IPS-15b (cell line): ENCODE measurements around the gene NELL2.
"Not testable (repeated sequence)": the region's sequence is repeated elsewhere in the genome, so short reads cannot be mapped to it uniquely, and the experiment has no call there.

Experiments
- H3K27me3 ChIP-seq: one replicate; pipeline ENCODE4 v1.6.1; 2013; ENCODE audit warnings: low read length; ENCODE audit not compliant: control insufficient read depth, insufficient read depth
- H3K36me3 ChIP-seq: one replicate; pipeline ENCODE4 v1.6.1; 2013; ENCODE audit warnings: low read length; ENCODE audit not compliant: control insufficient read depth, insufficient read depth
- H3K4me1 ChIP-seq: one replicate; pipeline ENCODE4 v1.6.1; 2013; ENCODE audit warnings: mild to moderate bottlenecking, low read length; ENCODE audit not compliant: control insufficient read depth, insufficient read depth
- H3K4me3 ChIP-seq: one replicate; pipeline ENCODE4 v1.5.1; 2013; ENCODE audit warnings: low read depth, low read length
- H3K9ac ChIP-seq: one replicate; pipeline ENCODE4 v1.6.1; 2013; ENCODE audit warnings: low read depth, mild to moderate bottlenecking, low read length
- H3K9me3 ChIP-seq: one replicate; pipeline ENCODE4 v1.6.1; 2013; ENCODE audit warnings: mild to moderate bottlenecking, low read length; ENCODE audit not compliant: control insufficient read depth, insufficient read depth

The NELL2 gene

DNA sequence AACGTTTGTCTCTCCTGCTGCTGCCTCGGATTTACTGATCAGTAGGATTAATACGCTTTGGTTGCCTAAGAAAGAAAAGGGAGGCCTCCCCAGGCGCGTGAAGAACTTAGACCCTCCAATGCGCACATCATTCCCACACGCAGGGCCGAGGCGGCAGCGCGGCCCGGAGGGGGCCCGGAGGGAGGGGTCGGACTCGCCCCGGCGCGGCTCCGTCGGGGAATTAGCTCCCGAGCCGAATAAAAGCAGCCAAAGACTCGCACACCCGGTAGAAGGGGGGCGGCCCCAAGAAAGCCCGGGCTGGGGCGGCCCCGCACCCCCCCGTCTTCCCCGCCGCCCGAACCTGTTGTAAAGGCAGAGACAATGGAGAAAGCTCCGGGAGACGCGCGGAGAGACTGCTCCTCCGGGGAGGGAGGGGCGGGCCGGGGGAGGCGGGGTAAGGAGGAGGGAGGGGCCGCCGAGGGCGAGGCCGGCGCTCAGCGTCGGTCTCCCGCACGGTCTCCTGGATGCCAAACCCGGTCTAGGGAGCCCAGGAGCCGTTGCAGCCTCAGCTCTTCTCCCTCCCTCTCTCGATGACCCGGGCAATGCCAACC lies at the start of gene NELL2:
Gene NELL2 (minus strand): TSS at position 362 of the 590 bp plus-strand sequence. CDS start 446 bp downstream, outside the sequence.
- H3K9ac ChIP-seq: peak within 1 kb of the TSS; percentile 8
- peak within 1 kb of the TSS; percentile 85 for H3K4me3 ChIP-seq
- no peaks in the 10 kb centered on the region for H3K9me3 ChIP-seq
- peaks cover 16% of the 10 kb centered on the region for H3K27me3 ChIP-seq
- no peaks in the 10 kb centered on the region for H3K4me1 ChIP-seq
- H3K36me3 ChIP-seq: no peaks in the 10 kb centered on the region

GRCh38 chr12:44921736-44922135 lies 45.6 kb upstream of the NELL2 start:
- peaks cover 2% of the 10 kb centered on the region for H3K4me1 ChIP-seq
- no peaks in the 10 kb centered on the region for H3K36me3 ChIP-seq
- H3K9ac ChIP-seq: no peak overlapping the region
- H3K4me3 ChIP-seq: no peak overlapping the region
- H3K9me3 ChIP-seq: no peaks in the 10 kb centered on the region
- H3K27me3 ChIP-seq: no peaks in the 10 kb centered on the region

- Histone ChIP-seq H3K4me1 (peaks cover 2% of the 10 kb centered on the region), H3K9ac (no peak overlapping the region), H3K36me3 (no peaks in the 10 kb centered on the region), H3K9me3 (no peaks in the 10 kb centered on the region), H3K4me3 (no peak overlapping the region), H3K27me3 (no peaks in the 10 kb centered on the region)
These were observed 41.0 kb upstream of the NELL2 start for GRCh38 chr12:44917141-44917540.

GRCh38 chr12:44915958-44916357 lies 39.8 kb upstream of the NELL2 start:
- H3K9me3 ChIP-seq: no peaks in the 10 kb centered on the region
- no peaks in the 10 kb centered on the region for H3K36me3 ChIP-seq
- peaks cover 2% of the 10 kb centered on the region for H3K4me1 ChIP-seq
- H3K4me3 ChIP-seq: no peak overlapping the region
- H3K27me3 ChIP-seq: no peaks in the 10 kb centered on the region
- no peak overlapping the region for H3K9ac ChIP-seq

DNA sequence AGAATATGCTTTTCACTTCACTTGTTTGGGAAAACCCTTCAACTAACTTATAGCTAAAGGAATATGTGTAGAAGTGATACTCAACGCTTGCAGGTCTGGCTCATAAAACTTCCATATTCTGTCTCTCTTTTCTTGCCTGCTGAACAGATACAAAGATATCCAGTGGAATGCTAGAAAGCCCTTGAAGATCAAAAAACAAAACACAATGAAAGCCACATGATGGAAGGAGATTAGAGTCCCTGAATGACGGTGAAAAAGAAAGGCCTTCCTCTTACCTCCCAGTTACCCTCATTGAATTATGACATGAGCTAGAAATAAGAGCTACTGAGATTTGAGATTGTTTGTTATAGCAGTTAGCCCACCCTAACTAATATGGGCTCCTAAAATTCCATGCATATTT lies 28.2 kb upstream of the NELL2 start:
- Histone ChIP-seq H3K36me3 (no peaks in the 10 kb centered on the region), H3K4me1 (no peaks in the 10 kb centered on the region), H3K4me3 (no peak overlapping the region), H3K9me3 (no peaks in the 10 kb centered on the region), H3K9ac (no peak overlapping the region), H3K27me3 (no peaks in the 10 kb centered on the region)

GRCh38 chr12:44898108-44898507 lies 22.0 kb upstream of the NELL2 start:
- H3K27me3 ChIP-seq, H3K36me3 ChIP-seq, H3K4me3 ChIP-seq, H3K4me1 ChIP-seq, H3K9me3 ChIP-seq, H3K9ac ChIP-seq: not testable (repeated sequence)

DNA sequence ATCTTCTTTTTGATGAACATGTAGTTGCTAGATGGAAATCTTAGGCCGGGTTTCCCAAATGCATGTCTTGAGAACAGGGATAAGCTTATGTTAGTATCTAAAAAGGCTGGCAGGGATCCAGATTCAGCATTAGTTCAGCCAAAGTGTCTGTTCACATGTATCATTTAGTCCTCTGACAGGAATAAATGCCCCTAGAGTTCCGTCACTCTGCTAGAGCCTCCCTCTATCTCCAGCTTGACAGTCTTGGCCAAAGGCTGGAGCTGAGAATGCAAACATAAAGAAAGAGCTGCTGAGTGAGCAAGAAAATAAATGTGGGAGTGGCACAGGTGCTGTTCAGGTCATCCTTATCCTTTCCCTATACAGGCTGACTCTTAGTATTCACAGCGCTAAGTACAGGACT lies 13.8 kb upstream of the NELL2 start:
- no peaks in the 10 kb centered on the region for H3K9me3 ChIP-seq
- no peak overlapping the region for H3K9ac ChIP-seq
- no peak overlapping the region for H3K4me3 ChIP-seq
- H3K27me3 ChIP-seq: no peaks in the 10 kb centered on the region
- no peaks in the 10 kb centered on the region for H3K36me3 ChIP-seq
- no peaks in the 10 kb centered on the region for H3K4me1 ChIP-seq

GRCh38 chr12:44889162-44889561 lies 13.0 kb upstream of the NELL2 start:
- Histone ChIP-seq H3K36me3 (no peaks in the 10 kb centered on the region), H3K4me1 (no peaks in the 10 kb centered on the region), H3K27me3 (no peaks in the 10 kb centered on the region), H3K4me3 (no peak overlapping the region), H3K9ac (no peak overlapping the region), H3K9me3 (no peaks in the 10 kb centered on the region)

GRCh38 chr12:44885902-44886301 lies 9.8 kb upstream of the NELL2 start:
- Histone ChIP-seq H3K9me3 (no peaks in the 10 kb centered on the region), H3K9ac (no peak overlapping the region), H3K4me1 (no peaks in the 10 kb centered on the region), H3K36me3 (no peaks in the 10 kb centered on the region), H3K27me3 (no peaks in the 10 kb centered on the region), H3K4me3 (no peak overlapping the region)

DNA sequence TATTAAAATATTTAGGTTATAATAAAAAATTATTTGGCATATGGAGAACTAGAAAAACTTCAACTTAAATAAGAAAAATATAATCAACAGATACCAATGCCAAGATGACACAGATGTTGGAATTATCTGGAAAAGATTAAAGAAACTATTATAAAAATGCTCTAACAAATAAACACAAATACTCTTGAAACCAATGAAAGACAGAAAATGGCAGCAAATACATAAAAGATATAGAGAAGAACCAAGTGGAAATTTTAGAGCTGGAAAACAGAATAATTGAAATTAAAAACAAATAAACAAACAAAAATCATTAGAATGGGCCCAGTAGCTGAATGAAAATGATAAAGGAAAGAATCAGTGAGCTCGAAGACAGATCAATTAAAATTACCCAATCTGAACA lies 5.1 kb upstream of the NELL2 start:
- H3K9me3 ChIP-seq: no peaks in the 10 kb centered on the region
- H3K9ac ChIP-seq: no peak overlapping the region
- H3K4me1 ChIP-seq: no peaks in the 10 kb centered on the region
- peaks cover 5% of the 10 kb centered on the region for H3K27me3 ChIP-seq
- no peaks in the 10 kb centered on the region for H3K36me3 ChIP-seq
- H3K4me3 ChIP-seq: no peak overlapping the region

- no peaks in the 10 kb centered on the region for H3K4me1 ChIP-seq
- H3K36me3 ChIP-seq: no peaks in the 10 kb centered on the region
- no peaks in the 10 kb centered on the region for H3K9me3 ChIP-seq
- H3K9ac ChIP-seq: no peak overlapping the region
- H3K4me3 ChIP-seq: peak overlapping the region; percentile 85
- H3K27me3 ChIP-seq: peaks cover 16% of the 10 kb centered on the region
These were observed 662 bp upstream of the NELL2 start for GRCh38 chr12:44876544-44877410.

DNA sequence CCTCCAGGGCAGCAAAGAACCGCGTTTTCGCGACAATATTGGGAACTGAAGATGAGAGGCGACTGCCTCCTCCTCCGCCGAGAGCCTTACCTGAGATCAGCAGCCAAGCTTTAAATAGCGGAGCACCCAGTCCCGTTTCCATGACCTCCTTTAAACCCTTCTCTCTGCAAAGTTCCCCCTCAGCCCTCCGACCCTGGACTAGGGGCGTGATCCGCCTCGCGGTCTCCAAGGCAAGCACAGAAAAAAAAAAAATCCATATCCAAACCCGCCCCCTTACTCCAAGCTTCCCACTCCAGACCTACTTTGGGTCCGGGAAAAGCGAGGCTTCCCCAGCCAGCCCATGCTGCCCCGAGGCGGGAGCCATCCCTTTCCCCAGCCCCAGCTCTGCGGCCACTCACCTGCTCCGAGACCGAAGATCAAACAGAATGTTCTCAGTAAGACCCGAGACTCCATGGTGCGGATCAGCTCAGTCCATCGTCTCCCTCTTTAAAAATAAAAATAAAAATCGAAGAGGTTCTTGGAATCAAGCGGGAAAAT lies 630 bp downstream of the NELL2 start:
- Histone ChIP-seq H3K27me3 (peaks cover 16% of the 10 kb centered on the region), H3K36me3 (no peaks in the 10 kb centered on the region), H3K4me3 (peak overlapping the region; percentile 81), H3K4me1 (no peaks in the 10 kb centered on the region), H3K9me3 (no peaks in the 10 kb centered on the region), H3K9ac (peak overlapping the region; percentile 8)
